Skeletal muscle satellite cell (primary cell): ENCODE data around the gene KRTAP16-1.

Source experiments
- H3K27me3 ChIP-seq: 2 replicates; pipeline ENCODE4 v1.7.0; 2013; ENCODE audit warnings: low read length; ENCODE audit not compliant: control insufficient read depth, insufficient read depth
- H3K36me3 ChIP-seq: 2 replicates; pipeline ENCODE4 v1.7.0; 2013; ENCODE audit warnings: mild to moderate bottlenecking, control low read depth, low read length; ENCODE audit not compliant: insufficient read depth
- H3K4me1 ChIP-seq: 2 replicates; pipeline ENCODE4 v1.7.0; 2013; ENCODE audit warnings: low read length; ENCODE audit not compliant: control insufficient read depth, insufficient read depth
- H3K4me2 ChIP-seq: 2 replicates; pipeline ENCODE4 v1.7.0; 2013; ENCODE audit warnings: mild to moderate bottlenecking, low read length
- H3K4me3 ChIP-seq: 2 replicates; pipeline ENCODE4 v1.7.0; 2013; ENCODE audit warnings: low read length
- H3K9ac ChIP-seq: 2 replicates; pipeline ENCODE4 v1.7.0; 2013; ENCODE audit warnings: mild to moderate bottlenecking, low read depth, low read length, moderate library complexity
- H3K9me3 ChIP-seq: replicated peaks from 2 replicates; pipeline ENCODE4 v1.7.0; 2013; ENCODE audit warnings: mild to moderate bottlenecking, control low read depth, low read length

Gene KRTAP16-1

DNA sequence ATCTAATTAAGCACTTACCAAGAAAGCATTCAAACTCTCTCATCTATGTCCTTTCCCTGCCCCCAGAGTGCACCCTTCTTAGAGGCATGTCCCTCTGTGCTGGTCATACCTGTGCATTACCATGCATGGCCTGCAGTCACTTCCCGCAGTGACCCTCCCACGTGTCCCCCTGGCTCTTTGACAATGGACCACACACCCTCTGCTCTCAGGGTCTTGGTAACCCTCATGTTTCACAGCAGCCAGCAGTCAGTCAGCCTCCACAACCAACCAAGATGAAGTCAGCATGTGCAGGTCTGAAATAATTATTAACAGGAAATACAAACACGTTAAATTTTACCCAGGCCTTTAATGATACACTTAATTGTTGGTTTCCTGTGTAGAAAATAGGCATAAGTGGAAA lies 31.4 kb upstream of the KRTAP16-1 start:
- H3K27me3 ChIP-seq: peaks cover 4% of the 10 kb centered on the region
- H3K4me3 ChIP-seq: no peak overlapping the region
- no peak overlapping the region for H3K9ac ChIP-seq
- no peaks in the 10 kb centered on the region for H3K4me1 ChIP-seq
- no peak overlapping the region for H3K4me2 ChIP-seq
- H3K9me3 ChIP-seq: no peaks in the 10 kb centered on the region
- no peaks in the 10 kb centered on the region for H3K36me3 ChIP-seq

GRCh38 chr17:41339571-41340172 lies 30.6 kb upstream of the KRTAP16-1 start:
- Histone ChIP-seq H3K4me1 (no peaks in the 10 kb centered on the region), H3K4me2 (no peak overlapping the region), H3K27me3 (peaks cover 8% of the 10 kb centered on the region), H3K9ac (no peak overlapping the region), H3K4me3 (no peak overlapping the region), H3K36me3 (no peaks in the 10 kb centered on the region), H3K9me3 (no peaks in the 10 kb centered on the region)

GRCh38 chr17:41338961-41339485 lies 29.9 kb upstream of the KRTAP16-1 start:
- no peak overlapping the region for H3K9ac ChIP-seq

DNA sequence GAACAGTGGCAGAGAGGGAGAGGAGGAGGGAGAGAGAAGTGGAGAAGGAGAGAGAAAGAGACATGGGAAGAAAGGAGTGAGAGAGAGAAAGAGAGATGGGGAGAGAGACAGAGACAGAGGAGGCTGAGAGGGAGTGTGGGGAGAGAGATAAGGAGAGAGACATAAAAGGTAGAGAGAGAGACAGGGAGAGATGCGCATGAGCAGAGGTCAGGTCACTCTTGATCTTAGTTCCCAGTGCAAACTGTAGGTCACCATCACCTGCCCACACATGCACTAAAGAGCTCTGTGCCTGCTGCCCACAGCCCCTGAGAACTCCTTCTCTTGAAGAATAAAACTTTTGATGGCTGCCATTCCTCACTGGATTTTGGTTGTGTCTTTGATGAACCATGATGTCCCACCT lies 26.6 kb upstream of the KRTAP16-1 start:
- H3K27me3 ChIP-seq: peaks cover 4% of the 10 kb centered on the region
- no peaks in the 10 kb centered on the region for H3K4me1 ChIP-seq

More at GRCh38 chr17:41338961-41339485, 29.9 kb upstream of the KRTAP16-1 start:
- peaks cover 8% of the 10 kb centered on the region for H3K27me3 ChIP-seq
- no peaks in the 10 kb centered on the region for H3K36me3 ChIP-seq
- H3K4me2 ChIP-seq: no peak overlapping the region
- no peaks in the 10 kb centered on the region for H3K9me3 ChIP-seq
- H3K4me3 ChIP-seq: no peak overlapping the region
- no peaks in the 10 kb centered on the region for H3K4me1 ChIP-seq

GRCh38 chr17:41334385-41335305 lies 25.5 kb upstream of the KRTAP16-1 start:
- Histone ChIP-seq H3K9me3 (no peaks in the 10 kb centered on the region), H3K9ac (no peak overlapping the region), H3K4me1 (no peaks in the 10 kb centered on the region), H3K4me3 (no peak overlapping the region), H3K4me2 (no peak overlapping the region), H3K27me3 (peaks cover 4% of the 10 kb centered on the region), H3K36me3 (no peaks in the 10 kb centered on the region)

More for the DNA sequence above, 26.6 kb upstream of the KRTAP16-1 start:
- Histone ChIP-seq H3K36me3 (no peaks in the 10 kb centered on the region), H3K9ac (no peak overlapping the region), H3K9me3 (no peaks in the 10 kb centered on the region), H3K4me3 (no peak overlapping the region), H3K4me2 (no peak overlapping the region)

- no peaks in the 10 kb centered on the region for H3K9me3 ChIP-seq
- H3K4me2 ChIP-seq: no peak overlapping the region
- H3K9ac ChIP-seq: no peak overlapping the region
- H3K4me3 ChIP-seq: no peak overlapping the region
- H3K36me3 ChIP-seq: no peaks in the 10 kb centered on the region
- H3K27me3 ChIP-seq: peaks cover 4% of the 10 kb centered on the region
- H3K4me1 ChIP-seq: no peaks in the 10 kb centered on the region
Measured at GRCh38 chr17:41333836-41334235, 24.7 kb upstream of the KRTAP16-1 start.

DNA sequence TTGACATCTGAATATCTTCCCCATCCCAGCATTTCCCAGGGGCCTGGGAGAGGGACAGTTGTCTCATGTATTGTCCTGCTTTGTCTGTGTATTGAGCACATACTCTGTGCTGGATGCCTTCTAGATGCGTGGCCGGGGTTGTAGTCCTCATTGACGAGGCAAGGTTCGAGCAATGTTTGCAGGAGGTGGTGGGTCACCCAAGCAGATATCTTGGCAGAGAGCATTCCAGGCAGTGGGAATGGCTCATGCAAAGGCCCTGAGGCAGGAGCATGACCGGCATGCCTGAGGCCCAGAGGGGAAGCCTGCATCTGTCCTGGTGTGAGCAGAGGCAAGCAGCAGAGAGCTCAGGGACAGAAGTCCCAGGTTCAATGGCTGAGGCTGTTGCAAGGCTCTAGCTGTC lies 24.0 kb upstream of the KRTAP16-1 start:
- Histone ChIP-seq H3K36me3 (no peaks in the 10 kb centered on the region), H3K4me1 (no peaks in the 10 kb centered on the region), H3K9ac (no peak overlapping the region), H3K4me2 (no peak overlapping the region), H3K9me3 (no peaks in the 10 kb centered on the region), H3K4me3 (no peak overlapping the region), H3K27me3 (peaks cover 4% of the 10 kb centered on the region)

DNA sequence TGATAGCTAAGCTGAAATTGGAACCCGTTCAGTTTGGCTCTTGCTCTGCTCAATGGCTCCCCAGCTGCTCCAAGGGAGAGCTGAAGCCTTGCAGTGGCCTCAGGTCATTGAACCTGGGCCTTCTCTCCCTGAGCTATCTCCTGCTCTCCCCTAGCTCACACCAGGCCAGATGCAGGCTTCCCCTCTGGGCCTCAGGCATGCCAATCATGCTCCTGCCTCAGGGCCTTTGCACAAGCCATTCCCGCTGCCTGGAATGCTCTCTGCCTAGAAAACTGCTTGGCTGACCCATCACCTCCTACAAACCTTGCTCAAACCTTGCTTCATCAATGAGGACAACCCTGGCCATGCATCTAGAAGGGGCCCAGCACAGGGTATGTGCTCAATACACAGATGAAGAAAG lies 23.1 kb upstream of the KRTAP16-1 start:
- Histone ChIP-seq H3K4me3 (no peak overlapping the region), H3K4me1 (no peaks in the 10 kb centered on the region), H3K4me2 (no peak overlapping the region), H3K36me3 (no peaks in the 10 kb centered on the region), H3K9ac (no peak overlapping the region), H3K9me3 (no peaks in the 10 kb centered on the region), H3K27me3 (peaks cover 4% of the 10 kb centered on the region)

- H3K27me3 ChIP-seq: peaks cover 4% of the 10 kb centered on the region
- no peaks in the 10 kb centered on the region for H3K9me3 ChIP-seq
- no peaks in the 10 kb centered on the region for H3K4me1 ChIP-seq
- H3K4me3 ChIP-seq: no peak overlapping the region
- no peaks in the 10 kb centered on the region for H3K36me3 ChIP-seq
- no peak overlapping the region for H3K4me2 ChIP-seq
- H3K9ac ChIP-seq: no peak overlapping the region
Measured at GRCh38 chr17:41331606-41332005, 22.5 kb upstream of the KRTAP16-1 start.

- Histone ChIP-seq H3K36me3 (no peaks in the 10 kb centered on the region), H3K4me3 (no peak overlapping the region), H3K9ac (no peak overlapping the region), H3K4me1 (no peaks in the 10 kb centered on the region), H3K9me3 (no peaks in the 10 kb centered on the region), H3K27me3 (no peaks in the 10 kb centered on the region), H3K4me2 (no peak overlapping the region)
Measured at GRCh38 chr17:41329279-41329948, 20.3 kb upstream of the KRTAP16-1 start.

DNA sequence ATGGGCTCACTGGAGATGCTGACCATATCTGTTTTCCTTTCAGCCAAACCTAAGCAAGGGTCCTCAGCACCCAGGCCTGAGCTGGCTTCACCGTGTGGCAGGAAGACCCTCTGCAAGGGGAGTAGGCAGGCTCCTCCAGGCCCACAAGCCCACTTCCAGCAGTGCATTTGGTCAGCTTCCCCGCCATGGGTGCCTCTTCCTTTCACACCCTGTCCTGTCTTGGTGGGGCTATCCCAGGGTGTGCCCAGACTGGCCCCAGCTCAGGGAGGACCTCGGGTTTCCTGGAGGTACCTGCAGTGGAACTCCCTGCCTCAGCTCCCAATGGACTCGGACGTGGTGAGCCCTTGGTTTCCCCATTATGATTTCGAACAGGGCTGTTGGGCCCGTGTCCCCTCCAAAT lies 19.1 kb upstream of the KRTAP16-1 start:
- Histone ChIP-seq H3K4me3 (no peak overlapping the region), H3K4me1 (no peaks in the 10 kb centered on the region), H3K36me3 (no peaks in the 10 kb centered on the region), H3K9me3 (no peaks in the 10 kb centered on the region), H3K27me3 (no peaks in the 10 kb centered on the region), H3K4me2 (no peak overlapping the region), H3K9ac (no peak overlapping the region)
